NCI-H2029 (cell line): ENCODE measurements around the gene CEMIP.
"Not testable (repeated sequence)": the region's sequence is repeated elsewhere in the genome, so short reads cannot be mapped to it uniquely, and the experiment has no call there.

Experiments used
- DNase-seq: peaks from one replicate; lab custom pipeline; 2025; lab: John Stamatoyannopoulos, UW

The CEMIP gene

GRCh38 chr15:80761754-80762153, 17.4 kb upstream of the CEMIP start:
- DNase-seq = no peak

- not testable (repeated sequence) for DNase-seq
Measured at GRCh38 chr15:80763235-80763634, 15.9 kb upstream of the CEMIP start.

DNA sequence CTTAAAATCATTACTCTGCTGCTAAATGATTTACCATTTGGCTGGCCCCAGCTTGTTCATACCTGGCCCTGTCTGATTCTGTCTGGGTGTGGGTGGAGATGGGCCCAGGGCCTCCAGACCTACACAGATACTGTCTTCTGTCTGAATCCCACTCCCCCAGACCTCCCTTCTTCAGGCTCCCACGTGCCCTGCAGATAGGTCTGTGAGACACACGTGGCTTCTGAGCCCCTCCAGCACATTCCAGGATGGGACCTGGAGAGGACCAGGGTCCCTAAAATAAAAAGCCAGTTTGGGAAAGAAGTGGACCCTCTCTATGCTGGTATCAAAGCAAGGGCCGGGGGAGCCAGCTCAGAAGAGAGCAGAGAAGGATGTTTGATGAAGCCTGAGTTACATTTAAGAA, 14.6 kb upstream of the CEMIP start:
- DNase-seq = no peak

DNA sequence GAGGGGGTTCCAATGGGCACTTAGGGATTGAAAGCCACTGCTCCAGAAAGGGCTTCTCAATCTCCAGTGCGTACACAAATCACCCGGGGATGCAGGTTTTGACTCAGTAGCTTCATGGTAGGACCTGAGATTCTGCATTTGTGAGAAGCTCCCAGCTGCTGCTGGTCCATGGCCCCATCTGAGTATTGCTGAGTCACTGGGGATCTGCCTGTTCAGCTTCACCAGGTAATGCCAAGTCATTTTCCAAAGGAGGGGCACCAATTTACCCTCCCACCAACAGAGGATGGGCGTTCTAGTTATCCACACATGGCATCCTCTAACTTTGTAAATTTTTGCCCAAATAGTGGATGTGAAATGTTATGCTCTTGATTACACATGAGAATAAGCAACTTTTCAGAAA, 12.9 kb upstream of the CEMIP start:
- DNase-seq = no peak

GRCh38 chr15:80768158-80768557, 11.0 kb upstream of the CEMIP start:
- DNase-seq = no peak

- DNase-seq = no peak
Measured at GRCh38 chr15:80769153-80769828, 9.9 kb upstream of the CEMIP start.

DNA sequence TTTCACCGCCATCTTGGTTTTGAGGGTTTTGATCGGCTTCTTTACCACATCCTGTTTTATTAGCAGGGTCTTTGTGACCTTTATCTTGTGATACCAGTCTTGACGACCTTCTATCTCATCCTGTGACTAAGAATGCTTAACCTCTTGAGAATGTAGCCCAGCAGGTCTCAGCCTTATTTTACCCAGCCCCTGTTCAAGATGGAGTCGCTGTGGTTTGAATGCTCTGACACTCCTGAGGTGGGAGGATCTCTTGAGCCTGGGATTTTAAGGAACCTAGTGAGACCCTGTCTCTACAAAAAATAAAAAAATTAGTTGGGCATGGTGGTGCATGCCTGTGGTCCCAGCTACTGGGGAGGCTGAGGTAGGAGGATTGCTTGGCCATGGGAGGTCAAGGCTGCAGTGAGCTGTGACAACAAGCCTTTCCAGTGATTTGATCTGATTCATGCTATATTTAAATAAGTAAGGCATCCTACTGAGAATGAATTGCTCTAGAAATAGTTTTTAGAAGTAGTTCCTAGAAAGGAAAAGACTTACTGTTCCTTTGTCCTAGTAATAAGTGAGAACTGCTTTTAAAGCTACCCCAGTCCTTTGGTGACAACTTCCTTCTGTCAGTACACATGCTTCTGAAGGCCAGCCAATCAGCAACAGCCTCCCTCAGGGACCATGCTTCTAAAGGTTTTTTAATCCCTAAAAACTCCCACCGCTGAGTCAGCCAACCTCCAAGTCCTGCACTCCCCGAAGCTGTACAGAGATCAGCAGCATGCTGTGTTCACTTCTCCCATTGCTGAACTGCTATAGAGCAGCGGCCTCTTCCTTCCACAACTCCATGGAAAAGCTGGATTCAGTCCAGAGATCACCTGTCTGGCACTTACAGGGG, 9.1 kb upstream of the CEMIP start:
- no peak for DNase-seq

GRCh38 chr15:80773122-80773551, 6.0 kb upstream of the CEMIP start:
- DNase-seq = no peak

GRCh38 chr15:80773792-80774352, 5.3 kb upstream of the CEMIP start:
- no peak for DNase-seq

DNA sequence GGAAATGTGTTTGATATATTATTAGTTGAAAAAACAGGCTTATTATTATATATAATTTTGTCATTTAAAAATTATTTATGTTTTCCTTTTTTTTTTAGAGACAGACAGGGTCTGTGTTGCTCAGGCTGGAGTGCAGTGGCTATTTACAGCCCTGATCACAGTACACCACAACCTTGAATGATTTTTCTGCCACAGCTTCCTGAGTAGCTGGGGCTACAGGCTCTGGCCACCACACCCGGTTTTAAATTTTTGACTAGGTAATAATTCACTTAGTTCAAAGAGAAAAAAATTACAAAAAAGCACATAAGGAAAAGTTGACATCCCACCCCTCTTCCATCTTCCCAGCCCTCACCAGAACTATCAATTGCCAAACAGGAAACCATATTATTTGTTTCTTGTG, 4.7 kb upstream of the CEMIP start:
- DNase-seq = no peak

GRCh38 chr15:80775338-80775737, 3.8 kb upstream of the CEMIP start:
- no peak for DNase-seq

- DNase-seq = peak; percentile 25
Measured at GRCh38 chr15:80776420-80777045, 2.6 kb upstream of the CEMIP start.

GRCh38 chr15:80777137-80777536, 2.0 kb upstream of the CEMIP start:
- no peak for DNase-seq

GRCh38 chr15:80777826-80778620, 1.1 kb upstream of the CEMIP start:
- no peak for DNase-seq

- no peak for DNase-seq
Measured at GRCh38 chr15:80778621-80778963, 578 bp upstream of the CEMIP start.

- DNase-seq = no peak
Measured at GRCh38 chr15:80779658-80780415, 667 bp downstream of the CEMIP start.

DNA sequence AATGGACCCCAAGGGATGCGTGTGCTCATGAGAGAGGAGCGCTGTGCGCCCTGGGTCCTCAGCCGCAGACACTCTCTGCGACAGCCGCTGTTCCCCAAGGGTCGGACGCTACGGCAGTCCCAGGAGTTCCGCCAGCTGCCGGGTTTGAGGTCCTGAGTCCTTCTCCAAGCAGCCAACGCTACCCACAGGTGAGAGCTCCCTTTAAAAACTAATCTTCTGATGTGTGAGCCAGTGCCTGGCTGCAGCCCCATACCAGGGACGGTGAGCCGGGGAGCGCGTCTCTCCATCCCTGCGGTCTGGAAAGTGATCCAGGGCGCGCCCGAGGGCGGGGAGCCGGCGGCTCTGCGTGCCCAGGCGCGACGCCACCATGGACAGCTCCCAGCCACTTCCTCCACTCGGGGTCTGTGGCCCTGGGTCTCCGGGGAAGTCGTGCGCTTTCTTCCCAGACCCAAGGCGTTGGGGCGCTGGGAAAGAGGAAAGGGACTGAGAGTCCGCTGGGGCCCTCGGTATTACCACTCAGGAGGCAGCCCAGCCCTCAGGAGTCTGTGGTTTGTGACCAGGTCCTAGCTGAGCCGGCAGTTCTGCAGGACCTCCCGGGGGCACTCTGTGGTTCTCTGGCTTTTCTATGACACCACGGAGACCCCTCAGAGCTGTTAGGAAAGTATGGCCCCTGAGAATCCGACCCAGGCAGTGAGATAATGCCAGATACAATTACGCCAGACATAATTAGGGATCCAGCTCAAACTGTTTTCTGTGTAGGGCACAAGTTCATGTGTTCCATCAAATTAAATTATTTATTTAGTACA, 1.4 kb downstream of the CEMIP start:
- no peak for DNase-seq

GRCh38 chr15:80783260-80783659, 4.1 kb downstream of the CEMIP start:
- no peak for DNase-seq

DNA sequence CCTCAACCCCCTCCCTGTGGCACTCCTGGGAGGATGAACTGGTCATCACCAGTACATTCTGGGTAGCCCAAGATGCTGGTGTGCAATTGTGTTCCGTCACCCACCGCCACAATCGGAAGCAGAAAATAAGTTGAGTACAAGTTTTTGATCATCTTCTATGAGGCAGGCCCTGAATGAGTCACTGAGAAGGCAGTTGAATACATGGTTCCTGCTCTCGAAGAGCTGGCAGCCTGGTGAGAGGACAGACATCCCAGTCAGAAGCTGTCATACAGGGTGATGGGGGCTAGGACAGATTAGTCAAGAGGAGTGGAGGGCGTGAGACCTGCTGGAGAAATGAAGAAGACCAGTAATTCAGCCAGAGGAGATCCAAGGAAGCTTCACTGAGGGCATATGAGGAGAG, 6.2 kb downstream of the CEMIP start:
- no peak for DNase-seq

DNA sequence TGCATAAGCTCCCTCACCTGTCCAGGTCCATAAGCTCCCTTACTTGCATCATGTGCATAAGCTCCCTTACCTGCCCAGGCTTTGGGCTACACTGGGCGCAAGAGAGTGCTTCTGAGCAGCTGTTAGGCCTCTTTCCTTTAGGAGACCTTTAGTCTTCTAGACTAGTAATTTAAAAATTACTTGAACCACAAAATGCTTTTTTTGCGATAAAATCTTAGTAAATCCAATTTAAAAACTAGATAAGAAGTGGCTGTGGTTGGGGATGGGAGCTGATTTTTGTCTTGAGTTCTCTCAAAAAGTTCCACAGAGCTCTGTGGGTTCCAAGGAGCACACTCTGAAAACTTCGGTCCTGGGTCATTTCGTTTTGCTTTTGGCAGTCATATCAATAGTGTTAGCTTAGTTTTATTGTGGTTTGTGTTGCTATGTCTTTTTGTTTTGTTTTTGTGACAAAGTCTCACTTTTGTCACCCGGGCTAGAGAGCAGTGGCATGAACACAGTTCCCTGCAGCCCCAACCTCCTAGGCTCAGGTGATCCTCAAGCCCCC, 6.7 kb downstream of the CEMIP start:
- no peak for DNase-seq
